ENCODE results near the gene RNF40.

The RNF40 gene

GRCh38 chr16:30762991-30763725, 1.0 kb downstream of the RNF40 start:
- DNase-seq = no peak

DNA sequence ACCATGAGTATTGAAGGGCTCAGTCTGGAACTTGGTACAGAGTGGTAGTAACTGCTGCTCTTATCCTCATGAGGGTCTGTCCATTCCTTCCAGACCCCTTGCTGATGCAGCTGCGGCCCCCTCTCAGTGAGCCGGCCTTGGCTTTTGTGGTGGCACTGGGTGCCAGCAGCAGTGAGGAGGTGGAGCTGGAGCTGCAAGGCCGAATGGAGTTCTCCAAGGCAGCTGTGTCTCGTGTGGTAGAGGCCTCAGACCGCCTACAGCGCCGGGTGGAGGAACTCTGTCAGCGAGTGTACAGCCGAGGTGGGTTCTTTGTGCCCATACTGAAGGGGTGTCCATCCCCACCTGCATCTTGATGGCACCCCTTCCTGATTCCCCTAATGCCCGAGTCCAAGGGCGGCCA, 2.0 kb downstream of the RNF40 start:
- no peak for DNase-seq

- DNase-seq = no peak
Measured at GRCh38 chr16:30764816-30765465, 2.8 kb downstream of the RNF40 start.

DNA sequence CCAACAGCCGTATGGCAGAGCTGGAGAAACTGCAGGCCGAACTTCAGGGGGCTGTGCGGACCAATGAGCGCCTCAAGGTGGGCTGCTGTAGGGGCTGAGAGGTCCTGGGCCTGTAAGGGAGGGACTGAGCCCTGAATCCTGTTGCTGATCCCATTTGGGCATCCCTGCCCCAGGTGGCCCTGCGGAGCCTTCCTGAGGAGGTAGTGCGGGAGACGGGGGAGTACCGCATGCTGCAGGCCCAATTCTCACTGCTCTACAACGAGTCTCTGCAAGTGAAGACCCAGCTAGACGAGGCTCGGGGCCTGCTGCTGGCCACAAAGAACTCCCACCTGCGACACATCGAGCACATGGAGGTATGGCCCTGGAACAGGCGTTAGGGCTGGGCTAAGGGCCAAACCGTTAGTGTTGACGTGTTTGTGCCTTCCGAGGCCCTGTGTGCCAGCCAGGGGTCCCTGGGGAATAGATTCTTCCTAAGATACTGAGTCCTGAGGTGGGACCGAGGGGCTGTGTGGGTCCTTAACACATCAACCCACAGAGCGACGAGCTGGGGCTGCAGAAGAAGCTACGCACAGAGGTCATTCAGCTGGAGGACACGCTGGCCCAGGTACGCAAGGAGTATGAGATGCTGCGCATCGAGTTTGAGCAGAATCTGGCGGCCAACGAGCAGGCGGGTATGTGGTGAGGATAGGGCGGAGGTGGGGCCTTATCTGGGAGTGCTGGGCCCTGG, 4.2 kb downstream of the RNF40 start:
- DNase-seq = no peak

GRCh38 chr16:30766933-30767284, 4.8 kb downstream of the RNF40 start:
- DNase-seq = no peak

GRCh38 chr16:30767767-30768465, 5.8 kb downstream of the RNF40 start:
- DNase-seq = no peak

- no peak for DNase-seq
Measured at GRCh38 chr16:30768583-30769181, 6.6 kb downstream of the RNF40 start.

DNA sequence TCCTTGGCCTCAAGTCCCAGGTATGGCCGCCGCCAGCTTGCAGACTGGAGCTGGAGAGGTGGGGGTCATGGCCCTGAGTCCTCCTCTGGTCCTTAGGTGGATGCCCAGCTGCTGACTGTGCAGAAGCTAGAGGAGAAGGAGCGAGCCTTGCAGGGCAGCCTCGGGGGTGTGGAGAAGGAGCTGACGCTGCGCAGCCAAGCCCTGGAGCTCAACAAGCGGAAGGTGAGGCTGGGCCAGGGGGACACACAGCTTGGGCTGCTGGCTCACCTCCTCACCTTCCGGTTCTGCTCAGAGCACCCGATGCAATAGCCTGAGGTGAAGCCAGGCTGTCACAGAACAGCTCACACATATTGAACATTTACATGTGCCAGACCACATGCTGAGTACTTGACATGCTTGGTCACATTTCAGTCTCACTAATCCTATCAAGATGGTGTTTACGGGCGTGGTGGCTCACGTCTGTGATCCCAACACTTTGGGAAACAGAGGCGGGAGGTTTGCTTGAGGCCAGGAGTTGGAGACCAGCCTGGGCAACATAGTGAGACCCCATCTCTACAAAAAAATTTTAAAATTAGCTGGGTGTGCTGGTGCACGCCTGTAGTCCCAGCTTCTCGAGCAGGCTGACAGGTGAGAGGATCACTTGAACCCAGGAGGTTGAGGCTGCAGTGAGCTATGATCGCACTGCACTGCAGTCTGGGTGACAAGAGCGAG, 7.4 kb downstream of the RNF40 start:
- DNase-seq = no peak

GRCh38 chr16:30771726-30772125, 9.6 kb downstream of the RNF40 start:
- DNase-seq = no peak

GRCh38 chr16:30773826-30774225, 11.7 kb downstream of the RNF40 start:
- DNase-seq = no peak

DNA sequence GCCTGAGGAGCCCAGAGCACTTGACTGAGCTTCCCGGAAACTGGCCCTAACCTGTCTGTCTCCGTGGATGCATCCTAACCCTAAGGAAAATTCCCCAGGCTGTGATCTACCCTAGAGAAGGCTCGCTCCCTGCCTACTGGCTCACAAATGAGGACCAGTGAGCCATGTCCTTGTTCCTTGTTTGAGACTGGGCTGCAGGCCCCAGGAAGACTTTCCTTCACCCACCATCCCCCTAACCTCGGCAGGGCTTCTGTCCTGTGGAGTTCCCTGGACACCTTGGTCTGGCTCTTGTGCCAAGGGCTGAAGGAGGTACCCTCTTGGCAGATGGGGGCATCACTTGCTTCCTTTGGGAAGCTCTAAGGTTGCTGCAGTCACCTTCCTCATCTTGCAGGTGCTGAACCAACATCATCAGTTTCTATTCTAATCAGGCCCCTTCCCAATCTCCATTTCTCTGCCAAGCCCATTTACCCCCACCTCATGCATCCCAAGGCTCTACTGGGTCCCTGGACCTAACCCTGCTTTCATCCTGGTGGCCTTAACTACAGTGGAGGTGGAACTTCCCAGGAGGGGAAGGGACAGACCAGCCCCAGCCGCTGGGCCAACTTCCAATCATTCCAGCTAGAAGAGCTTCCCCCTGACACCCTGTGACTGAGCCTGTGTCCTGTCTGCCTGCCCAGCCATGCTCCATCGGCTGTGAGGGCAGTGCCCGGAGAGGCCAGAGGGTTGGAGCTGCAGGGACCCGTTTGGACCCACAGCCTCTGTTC, 12.4 kb downstream of the RNF40 start:
- no peak for DNase-seq

- no peak for DNase-seq
Measured at GRCh38 chr16:30775131-30775391, 12.9 kb downstream of the RNF40 start.

GRCh38 chr16:30775392-30776188, 13.5 kb downstream of the RNF40 start:
- DNase-seq = peak; percentile 84

DNA sequence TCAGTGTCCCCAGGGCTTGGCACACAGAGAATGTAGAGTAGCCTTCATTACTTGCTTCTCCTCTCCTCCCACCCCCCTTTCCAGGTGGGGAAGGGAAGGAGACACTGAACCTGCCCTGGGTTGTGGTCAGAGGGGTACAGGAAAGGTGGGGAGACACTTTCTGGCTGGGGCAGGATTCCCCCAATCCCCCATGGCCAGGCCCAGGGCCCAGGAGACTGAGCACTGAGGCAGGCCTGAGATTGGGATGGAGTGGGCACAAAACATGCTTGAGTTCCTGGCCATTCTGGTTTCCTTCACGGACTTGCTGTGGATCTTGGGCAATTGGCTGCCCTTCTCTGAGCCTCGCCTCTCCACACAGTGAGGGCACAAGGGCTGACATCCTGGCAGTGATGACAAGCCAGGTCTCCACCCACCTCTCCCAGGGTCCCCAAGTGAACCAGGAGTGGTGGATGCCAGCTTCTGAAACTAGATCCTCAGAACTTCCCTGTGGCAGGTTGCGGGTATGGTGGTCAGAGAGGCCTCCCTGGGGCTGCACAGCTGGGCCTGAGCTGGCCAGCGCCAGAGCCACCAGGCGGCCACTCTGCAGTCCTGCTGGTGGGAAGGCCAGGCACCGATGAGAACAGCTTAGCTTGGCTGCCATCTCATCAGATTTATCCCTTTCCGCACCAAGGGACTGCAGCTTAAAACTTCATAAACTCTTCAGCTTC, 15.6 kb downstream of the RNF40 start:
- no peak for DNase-seq

DNA sequence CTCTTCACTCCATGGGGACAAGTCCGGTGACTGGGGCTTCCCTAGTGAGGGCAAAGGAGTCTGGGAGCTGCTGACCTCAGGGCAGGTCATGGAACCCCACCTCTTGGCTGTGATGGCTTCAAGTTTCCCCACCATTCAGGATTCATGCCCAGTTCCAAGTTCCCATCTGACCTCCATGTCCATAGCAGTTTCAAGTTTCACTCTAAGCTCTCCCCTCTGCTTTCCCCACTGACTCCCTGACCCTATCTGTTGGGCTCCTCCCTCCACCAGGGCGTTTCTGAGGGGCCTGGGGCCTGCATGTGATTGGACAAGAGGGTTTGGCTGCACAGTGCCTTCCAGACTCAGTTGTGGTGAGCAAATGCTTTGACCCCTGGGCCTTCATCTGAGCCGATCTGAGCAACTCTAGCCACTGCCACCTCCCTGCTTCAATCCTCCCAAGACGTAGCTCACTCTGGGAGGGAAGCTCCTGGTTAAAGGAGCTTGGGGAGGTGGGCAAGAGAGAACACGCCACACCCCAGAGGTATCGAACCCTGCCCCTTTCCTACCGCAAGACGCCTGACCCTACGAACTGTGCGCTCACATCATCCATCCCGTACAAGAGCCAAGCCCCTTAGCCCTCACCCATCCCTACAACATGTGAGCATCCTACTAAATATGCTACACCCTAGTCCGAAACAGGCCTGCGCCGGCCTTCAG, 16.6 kb downstream of the RNF40 start:
- no peak for DNase-seq

GRCh38 chr16:30779596-30779995, 17.5 kb downstream of the RNF40 start:
- DNase-seq = no peak

GRCh38 chr16:30780021-30780420, 17.9 kb downstream of the RNF40 start:
- DNase-seq = no peak

DNA sequence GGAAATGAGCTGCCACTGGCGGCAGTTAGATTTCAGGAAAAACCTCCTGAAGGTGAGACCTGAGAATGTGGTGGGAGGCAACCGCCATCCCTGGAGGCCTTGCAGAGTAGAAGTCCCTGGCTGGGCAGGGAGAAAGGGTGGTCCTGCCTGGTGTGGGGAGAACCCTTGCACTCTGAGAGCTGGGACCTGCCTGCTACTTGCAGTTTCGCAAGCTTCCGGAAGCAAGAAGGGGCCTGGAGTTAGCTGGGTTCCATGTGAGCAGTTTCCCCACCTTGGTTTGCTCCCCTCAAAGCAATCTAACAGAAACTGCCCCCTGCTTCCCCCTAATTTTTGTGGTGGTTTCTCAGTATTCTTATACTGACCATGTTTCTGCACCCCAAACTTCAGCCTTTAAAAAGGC, 18.4 kb downstream of the RNF40 start:
- DNase-seq = no peak

GRCh38 chr16:30782486-30783279, 20.6 kb downstream of the RNF40 start:
- no peak for DNase-seq
